GM12891 (cell line): Measurements from ENCODE around the gene IFITM5.

Experiments
- PAX5 ChIP-seq: IDR thresholded peaks from 2 replicates; pipeline ENCODE4 v1.6.1; 2011; ENCODE audit warnings: low read length, moderate library complexity, mild to moderate bottlenecking; ENCODE audit not compliant: insufficient read depth, severe bottlenecking
- POLR2A ChIP-seq: IDR thresholded peaks from 2 replicates; pipeline ENCODE4 v1.6.1; 2011; ENCODE audit warnings: low read depth, low read length, control low read depth
- POLR2AphosphoS5 ChIP-seq: IDR thresholded peaks from 2 replicates; pipeline ENCODE4 v1.6.1; 2011; ENCODE audit warnings: low read depth, low read length, control low read depth
- TAF1 ChIP-seq: IDR thresholded peaks from 2 replicates; pipeline ENCODE4 v1.6.1; 2011; ENCODE audit warnings: low read depth, low read length, control low read depth

DNA sequence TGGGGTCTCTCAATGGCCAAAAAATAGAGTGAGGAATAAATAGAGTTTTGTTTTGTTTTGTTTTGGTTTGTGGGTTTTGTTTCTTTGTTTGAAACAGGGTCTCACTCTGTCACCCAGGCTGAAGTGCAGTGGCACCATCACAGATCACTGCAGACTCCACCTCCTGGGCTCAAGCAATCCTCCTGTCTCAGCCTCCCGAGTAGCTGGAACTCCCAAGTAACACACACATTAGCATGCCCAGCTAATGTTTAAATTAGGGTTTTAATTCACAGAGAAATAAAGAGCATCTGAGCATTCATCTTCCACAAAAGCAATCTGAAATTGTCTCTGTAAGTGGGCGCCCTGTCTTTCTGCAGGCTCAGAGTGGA lies 30.5 kb upstream of the IFITM5 start:
- TF ChIP-seq POLR2AphosphoS5 (no peak), POLR2A (no peak), TAF1 (no peak), PAX5 (no peak)
